Measurements from ENCODE around the gene CLASP1. TPM values are rescaled to one million over a fixed set of nuclear protein-coding genes. Genes with fewer than 3 reads are reported as not detected.

CLASP1 gene
- total RNA-seq, 2 experiments from 2014 or later: 33.8 to 72.4 TPM

DNA sequence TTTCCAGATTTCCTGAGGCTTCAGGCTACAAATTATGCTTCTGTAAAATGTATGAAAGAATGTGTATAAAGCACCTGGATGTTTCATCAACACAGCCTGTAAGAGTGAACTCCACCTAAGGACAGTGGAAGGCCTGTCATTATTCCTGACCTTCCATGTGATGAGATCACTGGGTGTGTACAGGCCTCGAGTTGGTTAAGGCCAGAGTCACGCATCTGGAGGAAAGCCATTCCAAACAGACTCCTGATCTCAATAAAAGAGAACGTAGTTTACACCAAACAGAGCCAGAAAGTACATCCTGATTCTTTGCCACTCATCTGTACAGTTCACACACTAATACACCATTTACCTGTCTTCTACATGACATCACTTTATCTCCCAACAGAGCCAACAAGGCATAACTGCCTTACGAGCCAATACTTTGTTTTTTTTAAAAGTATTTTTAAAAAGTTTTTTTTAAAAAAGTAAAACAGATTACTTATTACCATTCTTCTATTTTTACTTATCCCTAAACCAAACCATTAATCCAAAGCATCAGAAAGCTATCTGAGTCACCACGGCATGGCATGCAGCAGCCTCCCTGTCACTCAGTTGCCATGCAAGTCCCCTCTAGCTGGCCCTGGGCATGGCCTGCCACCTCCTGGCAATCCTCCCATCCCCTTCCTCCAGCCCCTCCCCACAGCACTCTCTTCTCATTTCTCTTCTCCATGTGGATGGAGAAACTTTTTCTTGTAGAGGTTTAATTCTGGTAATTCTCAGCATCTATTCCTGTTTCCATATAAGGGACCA is 285.4 kb downstream of the CLASP1 start:
- no peak overlapping the region for H3K4me2 ChIP-seq (ENCODE audit: low read length)
- no peak for TF ChIP-seq EZH2phosphoT487 (IDR thresholded peaks at IDR 0.05; ENCODE audit: borderline replicate concordance, low read depth, low read length)
- no peak for TF ChIP-seq CTCF (conservative IDR thresholded peaks at IDR 0.05; ENCODE audit: low read length)
- no peak for DNase-seq (ENCODE audit: low spot score)
- H3K27ac ChIP-seq (ENCODE audit: low read depth, low read length, poor library complexity, severe bottlenecking): no peak overlapping the region
- H4K20me1 ChIP-seq (ENCODE audit: insufficient read depth, low read length): no peaks in the 10 kb centered on the region
- intact Hi-C loops (cut with micrococcal nuclease; ENCODE audit: unreplicated experiment): no loop called here
- no peaks in the 10 kb centered on the region for H3K4me1 ChIP-seq (ENCODE audit: insufficient read depth, low read length, poor library complexity, severe bottlenecking)
- H3K9me3 ChIP-seq (ENCODE audit: low read length): no peaks in the 10 kb centered on the region
- no peak overlapping the region for H3K4me3 ChIP-seq (ENCODE audit: low read depth, low read length, poor library complexity, severe bottlenecking)
- no peak overlapping the region for H2AFZ ChIP-seq (ENCODE audit: low read length)
- ChIA-PET POLR2A (interaction anchor here (1.1 kb wide), 1 partner anchor 264 kb away, joined by 3 read pairs; no protein-coding TSS in a partner anchor), CTCF (ENCODE audit: unreplicated experiment) (no interaction called here)
- BruUV-seq (replicated peaks): no TSS peak
- peaks cover 66% of the 10 kb centered on the region for H3K36me3 ChIP-seq (ENCODE audit: insufficient read depth, low read length)
- no peaks in the 10 kb centered on the region for H3K9me2 ChIP-seq (ENCODE audit: insufficient read depth, low read length)
- H3K79me2 ChIP-seq (ENCODE audit: insufficient read depth, low read depth, low read length): no peaks in the 10 kb centered on the region

DNA sequence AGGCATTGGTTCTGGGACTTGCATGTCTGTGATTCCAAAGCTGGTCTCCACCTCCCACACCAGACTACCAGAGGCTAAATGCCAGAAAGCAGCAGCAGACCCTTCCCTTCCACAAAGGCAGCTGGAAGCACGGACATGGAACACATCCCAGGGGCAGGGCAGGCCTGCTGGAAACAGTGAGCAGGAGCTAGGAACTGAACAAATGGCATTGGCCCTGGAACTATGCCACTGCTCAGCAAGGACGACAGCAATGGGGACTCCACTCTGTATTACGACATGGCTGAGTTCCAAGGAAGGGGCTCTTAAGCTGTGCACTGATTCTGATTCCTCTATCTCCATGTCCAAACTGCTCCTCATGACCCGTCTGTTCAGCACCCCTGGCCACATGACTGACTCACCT is 286.5 kb downstream of the CLASP1 start:
- no peak overlapping the region for H3K27ac ChIP-seq (ENCODE audit: low read depth, low read length, poor library complexity, severe bottlenecking)
- H2AFZ ChIP-seq (ENCODE audit: low read length): no peak overlapping the region
- H3K4me2 ChIP-seq (ENCODE audit: low read length): no peak overlapping the region
- CTCF ChIA-PET (ENCODE audit: unreplicated experiment): no interaction called here
- H3K9me3 ChIP-seq (ENCODE audit: low read length): no peaks in the 10 kb centered on the region
- H3K36me3 ChIP-seq (ENCODE audit: insufficient read depth, low read length): peaks cover 67% of the 10 kb centered on the region
- H3K4me1 ChIP-seq (ENCODE audit: insufficient read depth, low read length, poor library complexity, severe bottlenecking): no peaks in the 10 kb centered on the region
- H3K79me2 ChIP-seq (ENCODE audit: insufficient read depth, low read depth, low read length): no peaks in the 10 kb centered on the region
- intact Hi-C loops (cut with micrococcal nuclease; ENCODE audit: unreplicated experiment): no loop called here
- H3K4me3 ChIP-seq (ENCODE audit: low read depth, low read length, poor library complexity, severe bottlenecking): no peak overlapping the region
- no peak for DNase-seq (ENCODE audit: low spot score)
- H3K9me2 ChIP-seq (ENCODE audit: insufficient read depth, low read length): no peaks in the 10 kb centered on the region
- no peaks in the 10 kb centered on the region for H4K20me1 ChIP-seq (ENCODE audit: insufficient read depth, low read length)
- no TSS peak for BruUV-seq (replicated peaks)
- POLR2A ChIA-PET: no interaction called here
- TF ChIP-seq CTCF (conservative IDR thresholded peaks at IDR 0.05; ENCODE audit: low read length): no peak
- no peak for TF ChIP-seq EZH2phosphoT487 (IDR thresholded peaks at IDR 0.05; ENCODE audit: borderline replicate concordance, low read depth, low read length)

- CTCF ChIA-PET (ENCODE audit: unreplicated experiment): no interaction called here
- Histone ChIP-seq H3K36me3 (ENCODE audit: insufficient read depth, low read length) (peaks cover 68% of the 10 kb centered on the region), H3K9me3 (ENCODE audit: low read length) (no peaks in the 10 kb centered on the region), H3K9me2 (ENCODE audit: insufficient read depth, low read length) (no peaks in the 10 kb centered on the region), H3K4me3 (ENCODE audit: low read depth, low read length, poor library complexity, severe bottlenecking) (no peak overlapping the region), H3K27ac (ENCODE audit: low read depth, low read length, poor library complexity, severe bottlenecking) (no peak overlapping the region), H4K20me1 (ENCODE audit: insufficient read depth, low read length) (no peaks in the 10 kb centered on the region), H3K4me1 (ENCODE audit: insufficient read depth, low read length, poor library complexity, severe bottlenecking) (no peaks in the 10 kb centered on the region), H3K79me2 (ENCODE audit: insufficient read depth, low read depth, low read length) (no peaks in the 10 kb centered on the region), H2AFZ (ENCODE audit: low read length) (no peak overlapping the region), H3K4me2 (ENCODE audit: low read length) (no peak overlapping the region)
- POLR2A ChIA-PET: no interaction called here
- no TSS peak for BruUV-seq (replicated peaks)
- TF ChIP-seq EZH2phosphoT487 (IDR thresholded peaks at IDR 0.05; ENCODE audit: borderline replicate concordance, low read depth, low read length): no peak
- no peak for TF ChIP-seq CTCF (conservative IDR thresholded peaks at IDR 0.05; ENCODE audit: low read length)
- intact Hi-C loops (cut with micrococcal nuclease; ENCODE audit: unreplicated experiment): no loop called here
- DNase-seq (ENCODE audit: low spot score): no peak
These were observed 287.0 kb downstream of the CLASP1 start for GRCh38 chr2:121362226-121362625.
